G401 (cell line): ENCODE data around the gene TAF15. TPM values are rescaled to one million over a fixed set of nuclear protein-coding genes. Genes with fewer than 3 reads are reported as not detected.

Experiments
- DNase-seq: peaks from one replicate; pipeline ENCODE4 v3.0.0-alpha.2; 2015; ENCODE audit warnings: low spot score
- in situ Hi-C: cut with HindIII; loops from 2 replicates; pipeline ENCODE4 v1.10.0; 2016; ENCODE audit warnings: low sequenced_read_pairs, mixed read lengths
- total RNA-seq: library from RNA; depleted of rRNA; stranded (reverse); fragments of >200 nt; shearing (Covaris generic); gene quantifications from 2 replicates; pipeline ENCODE4 v1.2.3, GENCODE V29; 2014; rRNA removed

The TAF15 gene
- total RNA-seq, 1 experiment from 2014 or later, result 23.9 TPM

DNA sequence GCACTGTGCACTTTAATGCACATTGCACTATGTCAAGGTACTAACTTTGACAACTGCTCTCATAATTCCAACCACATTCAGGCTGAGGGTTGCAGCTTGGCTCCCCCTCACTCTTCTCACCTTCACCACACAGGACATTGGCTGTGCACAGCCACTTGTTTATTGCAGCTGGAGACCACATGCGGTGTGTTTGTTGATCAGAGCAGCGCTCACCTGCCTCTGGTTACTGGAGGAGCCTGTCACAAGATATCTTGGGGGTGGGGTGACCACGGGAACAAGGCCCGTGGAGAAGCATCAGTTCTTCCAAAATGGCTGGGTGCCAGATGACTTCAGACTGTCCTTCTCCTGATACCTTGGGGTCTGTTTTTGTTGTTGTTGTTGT lies 81.5 kb downstream of the TAF15 start:
- in situ Hi-C loops, result no loop called here
- no peak for DNase-seq

DNA sequence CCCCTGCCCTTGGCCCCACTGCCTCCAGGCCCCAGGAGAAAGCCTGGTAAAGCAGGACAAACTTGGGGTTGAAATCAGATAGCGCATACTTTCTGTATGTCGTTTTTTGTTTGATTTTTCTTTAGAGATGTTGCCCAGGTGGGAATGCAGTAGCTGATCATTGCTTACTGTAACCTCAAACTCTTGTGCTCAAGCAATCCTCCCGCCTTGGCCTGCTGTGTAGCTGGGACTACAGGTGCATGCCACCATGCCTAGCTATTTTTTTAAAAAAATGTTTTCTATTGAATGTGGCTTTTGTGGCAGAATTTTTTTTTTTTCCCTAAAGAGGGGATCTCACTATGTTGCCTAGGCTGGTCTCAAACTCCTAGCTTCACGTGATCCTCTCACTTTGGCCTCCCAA lies 82.0 kb downstream of the TAF15 start:
- no peak for DNase-seq
- in situ Hi-C loops, result no loop called here

- in situ Hi-C loops, result no loop called here
- DNase-seq, result no peak
These were observed 83.1 kb downstream of the TAF15 start for GRCh38 chr17:35892091-35893035.

DNA sequence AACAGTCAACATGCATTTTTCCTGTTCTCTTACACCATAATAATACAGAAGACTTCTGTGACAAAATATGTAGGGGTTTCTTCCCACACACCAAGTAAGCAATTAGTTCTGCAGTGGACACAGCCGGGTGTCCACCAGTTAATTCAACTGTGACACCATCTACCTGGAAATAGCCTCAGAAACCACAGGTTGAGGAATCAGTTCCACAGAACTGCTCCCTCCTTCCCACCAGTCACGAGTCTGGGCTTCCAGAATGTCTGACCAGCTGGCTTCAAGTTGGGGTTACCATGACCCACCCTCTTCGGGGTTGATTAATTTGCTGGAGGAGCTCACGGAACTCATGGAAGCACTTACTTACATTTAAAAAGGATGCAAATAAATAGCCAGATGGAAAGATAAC lies 84.5 kb downstream of the TAF15 start:
- in situ Hi-C loops, result no loop called here
- no peak for DNase-seq

DNA sequence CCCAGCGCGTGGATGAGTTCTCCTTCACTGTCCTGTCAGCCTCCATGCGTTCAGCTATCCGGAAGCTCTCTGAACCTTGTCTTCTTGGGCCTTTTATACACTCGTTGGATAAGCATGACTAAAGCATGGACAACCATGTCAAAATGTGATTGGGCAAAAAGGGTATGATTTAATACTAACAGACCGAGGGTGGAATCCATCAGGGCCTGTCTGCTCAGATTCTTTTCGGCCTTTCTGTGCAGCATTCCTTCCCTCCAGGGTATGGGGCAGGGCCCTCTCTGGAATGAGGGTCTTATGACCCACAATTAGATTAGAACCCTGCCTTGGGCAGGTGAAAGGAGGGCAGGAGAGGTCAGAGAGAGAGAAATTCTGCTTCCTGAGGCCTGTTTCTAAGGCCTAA lies 84.9 kb downstream of the TAF15 start:
- DNase-seq, result no peak
- in situ Hi-C loops, result no loop called here

GRCh38 chr17:35895636-35896587 lies 86.6 kb downstream of the TAF15 start:
- no peak for DNase-seq
- in situ Hi-C loops, result no loop called here

Other genes starting within 250 kb of the TAF15 start
- not detected in 2 replicates for gene SLFN14, start 248.7 kb upstream of the TAF15 start, total RNA-seq
- 2.4 and 5.7 TPM in 2 replicates for gene PEX12, start 230.9 kb upstream of the TAF15 start, total RNA-seq
- 104 and 126 TPM in 2 replicates for gene AP2B1, start 222.2 kb upstream of the TAF15 start, total RNA-seq
- 18.4 and 19.5 TPM in 2 replicates for gene RASL10B, start 77.8 kb upstream of the TAF15 start, total RNA-seq
- gene GAS2L2, start 56.2 kb upstream of the TAF15 start, total RNA-seq, result not detected in 2 replicates
- gene C17orf50, start 48.6 kb upstream of the TAF15 start, total RNA-seq, result not detected in 2 replicates
- not detected in 2 replicates for gene MMP28, start 13.8 kb upstream of the TAF15 start, total RNA-seq
- not detected in 2 replicates for gene HEATR9, start 59.4 kb downstream of the TAF15 start, total RNA-seq
- not detected in 2 replicates for gene CCL5, start 70.9 kb downstream of the TAF15 start, total RNA-seq
- 2.2 and 4.7 TPM in 2 replicates for gene RDM1, start 121.3 kb downstream of the TAF15 start, total RNA-seq
- gene LYZL6, start 134.2 kb downstream of the TAF15 start, total RNA-seq, result not detected in 2 replicates
- not detected in 2 replicates for gene CCL16, start 172.0 kb downstream of the TAF15 start, total RNA-seq
- not detected in 2 replicates for gene CCL14, start 177.2 kb downstream of the TAF15 start, total RNA-seq
- gene CCL15, start 192.1 kb downstream of the TAF15 start, total RNA-seq, result not detected in 2 replicates
- not detected in 2 replicates for gene CCL23, start 208.5 kb downstream of the TAF15 start, total RNA-seq